Activated CD8-positive, alpha-beta memory T cell treated with anti-CD3 and anti-CD28 coated beads for 4 hours (primary cell): ENCODE measurements around the gene SIT1.
A peak's percentile ranks its signal among the peaks of the same experiment; 100 is the strongest.

Experiments used
- DNase-seq, 2 donors: peaks; one replicate each; pipeline ENCODE4 v3.0.0-alpha.2; 2020; ENCODE audit warnings: low read depth in 2 of 2

Gene SIT1

GRCh38 chr9:35650341-35651158 is at the start of gene SIT1:
Gene SIT1 (minus strand): TSS chr9:35650931. CDS start chr9:35650853, 78 bp downstream.
- DNase-seq: no peak

- DNase-seq: no peak
These were observed 49.3 kb upstream of the SIT1 start for GRCh38 chr9:35700031-35700430.

GRCh38 chr9:35698231-35698630 is 47.5 kb upstream of the SIT1 start:
- no peak for DNase-seq

GRCh38 chr9:35697486-35697885 is 46.8 kb upstream of the SIT1 start:
- DNase-seq: no peak

- DNase-seq: peak; percentile 15 to 28
These were observed 45.9 kb upstream of the SIT1 start for GRCh38 chr9:35696520-35697215.

GRCh38 chr9:35695943-35696401 is 45.2 kb upstream of the SIT1 start:
- no peak for DNase-seq

- no peak for DNase-seq
These were observed 41.1 kb upstream of the SIT1 start for GRCh38 chr9:35691757-35692301.

- no peak for DNase-seq
These were observed 40.6 kb upstream of the SIT1 start for GRCh38 chr9:35691334-35691650.

GRCh38 chr9:35690614-35691333 is 40.0 kb upstream of the SIT1 start:
- peak in 1 of 2 donors; percentile 11 for DNase-seq

GRCh38 chr9:35690294-35690613 is 39.5 kb upstream of the SIT1 start:
- no peak for DNase-seq

- DNase-seq: no peak
These were observed 39.0 kb upstream of the SIT1 start, which contains the start of gene TPM2 for GRCh38 chr9:35689542-35690293. Gene TPM2 (minus strand): TSS chr9:35689925. CDS start chr9:35689817, 108 bp downstream.

- no peak for DNase-seq
These were observed 38.1 kb upstream of the SIT1 start for GRCh38 chr9:35688558-35689541.

- no peak for DNase-seq
These were observed 37.3 kb upstream of the SIT1 start for GRCh38 chr9:35687972-35688557.

- no peak for DNase-seq
These were observed 36.6 kb upstream of the SIT1 start for GRCh38 chr9:35687306-35687705.

- no peak for DNase-seq
These were observed 35.8 kb upstream of the SIT1 start for GRCh38 chr9:35686222-35687203.

- no peak for DNase-seq
These were observed 34.8 kb upstream of the SIT1 start for GRCh38 chr9:35685506-35685905.

- no peak for DNase-seq
These were observed 34.2 kb upstream of the SIT1 start for GRCh38 chr9:35684921-35685320.

- no peak for DNase-seq
These were observed 32.6 kb upstream of the SIT1 start for GRCh38 chr9:35683323-35683722.
